Kidney (tissue), 14 donors: ENCODE results near the gene AMDHD2. TPM values are rescaled to one million over a fixed set of nuclear protein-coding genes. Genes with fewer than 3 reads are reported as not detected.

Experiments
- DNase-seq, 5 donors: peaks; one replicate each; pipeline ENCODE4 v3.0.0-alpha.2; 2013 to 2020
- FAIRE-seq: peaks from 2 replicates; lab custom pipeline; 2012; peaks lifted over from hg19 to GRCh38; lab: Jason Lieb, UNC
- H3K27ac ChIP-seq, 2 donors: one replicate each; pipeline ENCODE4 v1.7.0; 2013; ENCODE audit warnings: low read depth in 2 of 2, low read length in 2 of 2, inconsistent platforms in 1 of 2
- H3K27me3 ChIP-seq: one replicate; pipeline ENCODE4 v1.7.1; 2013; ENCODE audit warnings: low read length, inconsistent platforms; ENCODE audit not compliant: control insufficient read depth, insufficient read depth
- H3K36me3 ChIP-seq, 3 donors: one replicate each; pipeline versions ENCODE4 v1.7.0 to v1.7.1; 2013; ENCODE audit warnings: low read length in 3 of 3, control low read depth in 1 of 3, inconsistent platforms in 1 of 3; ENCODE audit not compliant: insufficient read depth in 3 of 3, control insufficient read depth in 2 of 3
- H3K4me1 ChIP-seq, 3 donors: one replicate each; pipeline versions ENCODE4 v1.7.0 to v1.7.1; 2013; ENCODE audit warnings: low read length in 3 of 3, inconsistent platforms in 1 of 3, low read depth in 1 of 3; ENCODE audit not compliant: control insufficient read depth in 2 of 3, insufficient read depth in 2 of 3
- H3K4me3 ChIP-seq, 3 donors: one replicate each; pipeline versions ENCODE4 v1.7.0 to v1.8.1; 2013; ENCODE audit warnings: low read length in 3 of 3, control low read depth in 1 of 3, inconsistent platforms in 1 of 3
- H3K9ac ChIP-seq, 3 donors: one replicate each; pipeline versions ENCODE4 v1.7.0 to v1.7.1; 2013; ENCODE audit warnings: low read length in 3 of 3, control low read depth in 1 of 3, inconsistent platforms in 1 of 3
- H3K9me3 ChIP-seq, 3 donors: one replicate each; pipeline versions ENCODE4 v1.7.0 to v1.7.1; 2013; ENCODE audit warnings: low read length in 3 of 3, control low read depth in 1 of 3, inconsistent platforms in 1 of 3; ENCODE audit not compliant: control insufficient read depth in 2 of 3, insufficient read depth in 1 of 3
- CTCF ChIP-seq: IDR thresholded peaks from 3 replicates; pipeline ENCODE4 v1.5.1; 2012; ENCODE audit warnings: mild to moderate bottlenecking, moderate library complexity, borderline replicate concordance; ENCODE audit not compliant: insufficient read depth; ENCODE audit errors: extremely low read depth
- intact Hi-C: fragments of 100-400 bp; cut with DNase I; formaldehyde crosslinking; loops from one replicate; pipeline ENCODE4 v1.11.1; 2022
- polyA plus RNA-seq: library from polyadenylated mRNA; stranded (reverse); fragments of 350-450 nt; fragmentation: Illumina TruSeq; extraction: RNeasy Lipid Tissue Mini Kit (QIAGEN cat#74804); gene quantifications from one replicate; pipeline ENCODE4 v1.2.3, GENCODE V29; 2014; ENCODE audit warnings: low read depth, low replicate concordance; ENCODE audit not compliant: insufficient read depth
- total RNA-seq: library from RNA; stranded (reverse); fragmentation: NEBNext Ultra II Directional; extraction: Animal tissue kit (Norgen Biotek cat#: 25700); gene quantifications from one replicate; pipeline ENCODE4 v1.2.1, GENCODE V29; 2021
- donor health status: control.
- donor health status: control.
- donor health status: control.
- donor health status: control.
- donor health status: control.
- donor health status: DM: yes; HTN: yes; CAD: no.
- donor health status: Normal renal cell carcinoma (clear cell type).

Gene AMDHD2
- total and polyA plus RNA-seq, 2 donors from 2014 or later = 51.8 to 52.1 TPM

- no peaks in the 10 kb centered on the region for H3K9me3 ChIP-seq
- no peaks in the 10 kb centered on the region for H3K27me3 ChIP-seq
- peak in 3 of 5 donors; percentile 27 to 81 (median 78) for DNase-seq
- peak overlapping the region; percentile 6 to 61 (median 36) for H3K4me3 ChIP-seq
- no peaks in the 10 kb centered on the region for H3K36me3 ChIP-seq
- peak overlapping the region in 2 of 3 donors; percentile 37 to 55 for H3K9ac ChIP-seq
- TF ChIP-seq CTCF = no peak
- intact Hi-C loops = no loop called here
- peak overlapping the region; percentile 27 to 68 for H3K27ac ChIP-seq
- peaks cover 0 to 49% (median 16%) of the 10 kb centered on the region in 3 donors for H3K4me1 ChIP-seq
- FAIRE-seq = no peak
Measured at GRCh38 chr16:2475413-2476344, 44.5 kb upstream of the AMDHD2 start.

- no peaks in the 10 kb centered on the region for H3K27me3 ChIP-seq
- peak in 1 of 5 donors; percentile 39 for DNase-seq
- no peaks in the 10 kb centered on the region for H3K9me3 ChIP-seq
- H3K27ac ChIP-seq = peak overlapping the region; percentile 27 to 68
- peaks cover 0 to 50% (median 17%) of the 10 kb centered on the region in 3 donors for H3K4me1 ChIP-seq
- peak overlapping the region in 2 of 3 donors; percentile 6 to 47 for H3K4me3 ChIP-seq
- no peaks in the 10 kb centered on the region for H3K36me3 ChIP-seq
- H3K9ac ChIP-seq = peak overlapping the region in 2 of 3 donors; percentile 2 to 37
- intact Hi-C loops = no loop called here
- TF ChIP-seq CTCF = no peak
- FAIRE-seq = no peak
Measured at GRCh38 chr16:2476345-2476720, 43.8 kb upstream of the AMDHD2 start.

- Histone ChIP-seq H3K9ac (peak overlapping the region in 1 of 3 donors; percentile 41), H3K36me3 (no peaks in the 10 kb centered on the region), H3K4me3 (no peak overlapping the region), H3K9me3 (no peaks in the 10 kb centered on the region), H3K4me1 (peaks cover 0 to 50% (median 17%) of the 10 kb centered on the region in 3 donors), H3K27me3 (no peaks in the 10 kb centered on the region), H3K27ac (peak overlapping the region; percentile 27 to 68)
- TF ChIP-seq CTCF = no peak
- FAIRE-seq (no peak), DNase-seq (no peak)
- intact Hi-C loops = no loop called here
Measured at GRCh38 chr16:2476741-2477140, 43.4 kb upstream of the AMDHD2 start.
